Colonic mucosa (tissue), 4 donors: ENCODE data around the gene SMIM8. TPM values are rescaled to one million over a fixed set of nuclear protein-coding genes. Genes with fewer than 3 reads are reported as not detected.

Source experiments
- DNase-seq: peaks from one replicate; pipeline ENCODE4 v3.0.0-alpha.2; 2020
- H3K27ac ChIP-seq: fragments of 200-600 bp; one replicate; pipeline ENCODE4 v1.8.0; 2021
- H3K27me3 ChIP-seq: fragments of 200-600 bp; one replicate; pipeline ENCODE4 v1.8.0; 2021
- H3K36me3 ChIP-seq: fragments of 200-600 bp; one replicate; pipeline ENCODE4 v1.8.0; 2021
- H3K4me1 ChIP-seq: fragments of 200-600 bp; one replicate; pipeline ENCODE4 v1.8.0; 2021; ENCODE audit warnings: mild to moderate bottlenecking
- H3K4me3 ChIP-seq: fragments of 200-600 bp; one replicate; pipeline ENCODE4 v1.8.0; 2021
- H3K9ac ChIP-seq, 2 donors: one replicate each; pipeline ENCODE4 v1.7.0; 2013; ENCODE audit warnings: control low read depth in 2 of 2, low read depth in 2 of 2, low read length in 2 of 2
- H3K9me3 ChIP-seq: fragments of 200-600 bp; one replicate; pipeline ENCODE4 v1.8.0; 2021
- intact Hi-C: fragments of 100-400 bp; cut with DNase I; formaldehyde crosslinking; loops from one replicate; pipeline ENCODE4 v1.14.1; 2022
- total RNA-seq, 2 donors: library from RNA; stranded (reverse); fragmentation: NEBNext Ultra II Directional in 1 of 2; extraction: Animal tissue kit (Norgen Biotek cat#: 25700) in 1 of 2; gene quantifications; one replicate each; pipeline ENCODE4 v1.2.1, GENCODE V29; 2021
- TF ChIP-seq, protein P1 (sequence below): fragments of 200-600 bp; IDR thresholded peaks from one replicate; pipeline ENCODE4 v1.8.0; 2022; ENCODE audit warnings: antibody characterized with exemption, mild to moderate bottlenecking
- donor health status: healthy.
- donor health status: DM: no; HTN: no; CAD: no.
- donor health status: DM: no; HTN: no; CAD: no.

The SMIM8 gene
- total RNA-seq, 2 donors from 2014 or later = 8.9 to 9.4 TPM

DNA sequence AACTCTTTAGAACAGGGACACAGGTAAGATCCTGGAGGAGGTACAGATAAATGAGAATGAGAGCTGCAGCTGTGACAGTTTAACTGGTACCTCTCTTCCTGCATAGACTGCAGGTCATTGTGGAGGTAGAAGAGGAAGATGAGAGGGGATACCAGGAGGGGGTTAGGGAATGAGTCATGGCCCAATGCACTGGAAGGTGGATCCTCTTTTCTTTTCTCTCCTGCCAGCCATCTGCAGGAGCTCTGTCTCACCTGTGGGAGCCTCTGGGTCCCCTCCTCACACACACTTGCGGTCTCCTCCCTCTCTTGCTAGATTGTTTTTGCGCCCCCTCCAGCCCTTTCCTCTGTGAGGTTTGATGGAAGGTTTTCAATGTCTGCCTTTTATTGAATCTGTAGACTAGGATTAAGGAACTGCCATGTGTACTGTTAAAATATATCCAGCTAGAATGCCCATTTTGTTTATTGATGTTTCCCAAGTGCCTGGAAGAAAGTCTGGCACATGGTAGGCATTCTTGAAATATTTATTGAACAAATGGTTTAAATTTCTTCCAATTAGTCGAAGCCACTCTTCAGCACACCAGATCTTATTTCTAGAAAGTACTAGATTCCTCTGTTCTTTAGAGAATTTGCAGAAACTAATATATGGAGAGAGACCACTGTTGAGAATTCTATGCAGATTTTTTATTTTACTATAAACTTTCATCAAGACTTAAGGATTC, 35.2 kb downstream of the SMIM8 start:
- no peak for DNase-seq
- no peak overlapping the region for H3K9ac ChIP-seq
- no peaks in the 10 kb centered on the region for H3K27me3 ChIP-seq
- H3K9me3 ChIP-seq = no peaks in the 10 kb centered on the region
- H3K4me3 ChIP-seq = no peak overlapping the region
- no peak overlapping the region for H3K27ac ChIP-seq
- intact Hi-C loops = no loop called here
- no peaks in the 10 kb centered on the region for H3K4me1 ChIP-seq
- no peaks in the 10 kb centered on the region for H3K36me3 ChIP-seq
- TF ChIP-seq, protein P1, sequence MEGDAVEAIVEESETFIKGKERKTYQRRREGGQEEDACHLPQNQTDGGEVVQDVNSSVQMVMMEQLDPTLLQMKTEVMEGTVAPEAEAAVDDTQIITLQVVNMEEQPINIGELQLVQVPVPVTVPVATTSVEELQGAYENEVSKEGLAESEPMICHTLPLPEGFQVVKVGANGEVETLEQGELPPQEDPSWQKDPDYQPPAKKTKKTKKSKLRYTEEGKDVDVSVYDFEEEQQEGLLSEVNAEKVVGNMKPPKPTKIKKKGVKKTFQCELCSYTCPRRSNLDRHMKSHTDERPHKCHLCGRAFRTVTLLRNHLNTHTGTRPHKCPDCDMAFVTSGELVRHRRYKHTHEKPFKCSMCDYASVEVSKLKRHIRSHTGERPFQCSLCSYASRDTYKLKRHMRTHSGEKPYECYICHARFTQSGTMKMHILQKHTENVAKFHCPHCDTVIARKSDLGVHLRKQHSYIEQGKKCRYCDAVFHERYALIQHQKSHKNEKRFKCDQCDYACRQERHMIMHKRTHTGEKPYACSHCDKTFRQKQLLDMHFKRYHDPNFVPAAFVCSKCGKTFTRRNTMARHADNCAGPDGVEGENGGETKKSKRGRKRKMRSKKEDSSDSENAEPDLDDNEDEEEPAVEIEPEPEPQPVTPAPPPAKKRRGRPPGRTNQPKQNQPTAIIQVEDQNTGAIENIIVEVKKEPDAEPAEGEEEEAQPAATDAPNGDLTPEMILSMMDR = no peak

DNA sequence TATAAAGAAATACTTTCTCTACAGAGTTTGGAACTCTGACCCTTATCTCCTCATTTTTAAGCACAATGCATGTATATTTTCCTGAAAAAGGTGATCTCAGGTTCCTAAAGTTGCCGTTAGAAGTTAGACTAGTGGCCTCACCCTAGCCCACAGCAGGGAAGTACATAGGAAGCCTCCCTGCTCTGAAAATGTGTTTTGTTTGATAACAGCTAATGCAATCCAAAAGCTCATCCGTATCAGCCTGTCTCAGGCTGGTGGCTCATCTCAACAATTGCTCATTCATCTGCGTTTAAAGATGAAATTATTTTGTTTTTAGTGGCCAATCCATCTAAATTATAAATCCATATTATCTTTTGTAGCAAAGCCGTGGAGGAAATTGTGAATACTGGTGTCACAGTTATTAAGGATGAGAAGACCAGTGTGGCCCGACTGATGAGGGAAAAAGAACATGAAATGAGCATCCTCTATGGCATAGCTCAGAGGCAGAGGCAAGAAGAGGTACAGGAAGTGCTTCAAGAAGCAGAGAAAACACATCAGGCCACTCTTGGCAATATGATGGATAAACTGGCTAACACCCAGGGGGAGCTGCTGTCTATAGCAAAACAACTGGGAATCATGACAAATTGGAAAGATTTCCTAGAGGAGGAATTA, 42.3 kb downstream of the SMIM8 start:
- H3K27me3 ChIP-seq = no peaks in the 10 kb centered on the region
- no peaks in the 10 kb centered on the region for H3K9me3 ChIP-seq
- no peak for DNase-seq
- no peak overlapping the region for H3K4me3 ChIP-seq
- no peak overlapping the region for H3K9ac ChIP-seq
- H3K27ac ChIP-seq = no peak overlapping the region
- intact Hi-C loops = no loop called here
- H3K4me1 ChIP-seq = no peaks in the 10 kb centered on the region
- H3K36me3 ChIP-seq = no peaks in the 10 kb centered on the region
- TF ChIP-seq, protein P1 = no peak

DNA sequence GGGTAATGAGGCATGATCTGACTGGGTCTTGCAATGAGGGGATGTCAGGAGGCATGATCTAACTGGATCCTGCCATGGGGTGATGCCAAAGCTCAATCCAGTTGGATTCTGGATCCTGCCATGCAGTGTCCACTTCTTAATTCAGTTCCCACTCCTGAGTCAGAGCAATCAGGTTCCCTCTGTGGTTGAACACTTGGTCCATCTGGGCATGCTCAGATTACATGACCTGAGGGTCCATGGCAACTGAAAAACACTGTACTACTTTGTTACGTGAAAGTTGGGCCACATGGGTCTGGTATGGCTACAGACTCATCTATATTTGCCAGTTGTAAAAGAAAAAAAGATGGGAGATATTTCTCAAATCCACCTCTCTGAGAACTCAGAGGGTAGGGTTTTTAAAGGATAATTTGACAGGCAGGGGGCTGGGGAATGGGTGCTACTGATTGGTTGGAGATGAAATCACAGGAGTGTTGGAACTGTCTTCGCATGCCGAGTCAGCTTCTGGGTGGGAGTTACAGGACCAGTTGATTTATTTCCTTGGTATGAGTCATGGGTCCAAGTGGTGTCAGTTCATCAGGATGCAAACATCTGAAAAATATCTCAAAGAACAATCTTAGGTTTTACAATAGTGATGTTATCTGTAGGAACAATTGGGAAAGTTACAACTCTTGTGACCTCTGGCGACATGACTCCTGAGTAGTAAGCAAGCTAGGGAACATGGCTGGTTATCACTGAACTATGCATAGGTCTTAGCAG, 43.9 kb downstream of the SMIM8 start:
- no peak overlapping the region for H3K27ac ChIP-seq
- H3K9ac ChIP-seq = no peak overlapping the region
- H3K4me1 ChIP-seq = no peaks in the 10 kb centered on the region
- intact Hi-C loops = no loop called here
- no peak for DNase-seq
- H3K27me3 ChIP-seq = no peaks in the 10 kb centered on the region
- TF ChIP-seq, protein P1 = no peak
- H3K36me3 ChIP-seq = no peaks in the 10 kb centered on the region
- no peak overlapping the region for H3K4me3 ChIP-seq
- H3K9me3 ChIP-seq = no peaks in the 10 kb centered on the region

DNA sequence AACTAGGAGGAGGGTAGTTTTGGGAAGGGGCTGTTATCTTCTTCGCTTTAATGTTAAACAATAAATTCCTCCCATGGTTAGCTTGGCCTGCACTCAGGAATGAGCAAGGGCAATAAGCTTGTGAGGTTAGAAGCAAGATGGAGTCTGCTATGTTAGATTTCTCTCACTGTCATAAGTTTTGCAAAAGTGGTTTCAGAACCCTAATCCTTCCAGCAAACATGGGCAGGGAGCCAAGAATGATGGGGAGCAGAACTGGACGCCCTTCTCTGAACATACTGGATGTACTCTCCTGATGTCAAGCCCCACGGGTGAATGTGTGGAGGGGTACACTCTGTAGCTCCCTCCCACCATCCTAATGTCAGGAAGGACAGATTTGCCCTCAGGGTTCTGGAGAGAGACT, 44.5 kb downstream of the SMIM8 start:
- Histone ChIP-seq H3K9me3 (no peaks in the 10 kb centered on the region), H3K27ac (no peak overlapping the region), H3K27me3 (no peaks in the 10 kb centered on the region), H3K9ac (no peak overlapping the region), H3K4me1 (no peaks in the 10 kb centered on the region), H3K36me3 (no peaks in the 10 kb centered on the region), H3K4me3 (no peak overlapping the region)
- intact Hi-C loops = no loop called here
- no peak for DNase-seq
- TF ChIP-seq, protein P1 = no peak

DNA sequence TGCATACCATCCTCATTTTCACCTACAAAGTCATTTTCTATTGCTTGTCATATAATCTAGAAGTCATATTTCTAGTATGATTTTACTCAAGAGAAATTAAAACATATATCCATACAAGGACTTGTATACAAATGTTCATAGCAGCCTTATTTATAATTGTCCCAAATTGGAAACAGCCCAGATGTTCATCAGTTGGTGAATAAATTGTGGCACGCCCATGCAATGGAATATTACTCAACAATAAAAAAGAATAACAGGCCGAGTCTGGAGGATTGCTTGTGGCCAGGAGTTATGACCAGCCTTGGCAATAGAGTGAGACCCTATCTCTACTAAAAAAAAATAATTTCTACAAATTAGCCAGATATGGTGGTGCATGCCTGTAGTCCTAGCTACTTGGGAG, 51.0 kb downstream of the SMIM8 start:
- H3K9me3 ChIP-seq = no peaks in the 10 kb centered on the region
- no peak for DNase-seq
- intact Hi-C loops = no loop called here
- H3K36me3 ChIP-seq = no peaks in the 10 kb centered on the region
- no peaks in the 10 kb centered on the region for H3K27me3 ChIP-seq
- no peak overlapping the region for H3K27ac ChIP-seq
- no peaks in the 10 kb centered on the region for H3K4me1 ChIP-seq
- H3K9ac ChIP-seq = no peak overlapping the region
- TF ChIP-seq, protein P1 = no peak
- no peak overlapping the region for H3K4me3 ChIP-seq
